Spleen (tissue), 7 donors: Measurements from ENCODE around the gene ALDH9A1.

Source experiments
- POLR2A ChIP-seq, 3 donors: fragments of 450-650 bp; IDR thresholded peaks; one replicate each; pipeline ENCODE4 v1.5.1; 2017; ENCODE audit warnings: antibody characterized with exemption in 3 of 3, mild to moderate bottlenecking in 1 of 3
- POLR2AphosphoS5 ChIP-seq, 3 donors: sonication (generic); formaldehyde crosslinking; IDR thresholded peaks; one replicate each; pipeline ENCODE4 v1.5.1; 2017; ENCODE audit warnings: antibody characterized with exemption in 3 of 3
- TF ChIP-seq, protein P1 (sequence below), 11 experiments: fragments of 200-600 bp in 7 of 11; fragments of 450-650 bp in 4 of 11; sonication (generic) in 4 of 11; IDR thresholded peaks in 8 of 11; conservative IDR thresholded peaks in 3 of 11; 1 replicate in 7 of 11; 2 replicates in 4 of 11; pipeline versions ENCODE4 v1.4.0 to v1.8.0; 2016 to 2021; ENCODE audit warnings: antibody characterized with exemption in 11 of 11, inconsistent platforms in 4 of 11, mild to moderate bottlenecking in 1 of 11
- donor health status: DM: no; HTN: no; CAD: no; lungs with moderate emphysema.
- donor health status: DM: no; HTN: no; CAD: no.
- donor health status: DM: no; HTN: no; CAD: no.

GRCh38 chr1:165633614-165634013 lies 64.7 kb downstream of the ALDH9A1 start:
- TF ChIP-seq, protein P1, sequence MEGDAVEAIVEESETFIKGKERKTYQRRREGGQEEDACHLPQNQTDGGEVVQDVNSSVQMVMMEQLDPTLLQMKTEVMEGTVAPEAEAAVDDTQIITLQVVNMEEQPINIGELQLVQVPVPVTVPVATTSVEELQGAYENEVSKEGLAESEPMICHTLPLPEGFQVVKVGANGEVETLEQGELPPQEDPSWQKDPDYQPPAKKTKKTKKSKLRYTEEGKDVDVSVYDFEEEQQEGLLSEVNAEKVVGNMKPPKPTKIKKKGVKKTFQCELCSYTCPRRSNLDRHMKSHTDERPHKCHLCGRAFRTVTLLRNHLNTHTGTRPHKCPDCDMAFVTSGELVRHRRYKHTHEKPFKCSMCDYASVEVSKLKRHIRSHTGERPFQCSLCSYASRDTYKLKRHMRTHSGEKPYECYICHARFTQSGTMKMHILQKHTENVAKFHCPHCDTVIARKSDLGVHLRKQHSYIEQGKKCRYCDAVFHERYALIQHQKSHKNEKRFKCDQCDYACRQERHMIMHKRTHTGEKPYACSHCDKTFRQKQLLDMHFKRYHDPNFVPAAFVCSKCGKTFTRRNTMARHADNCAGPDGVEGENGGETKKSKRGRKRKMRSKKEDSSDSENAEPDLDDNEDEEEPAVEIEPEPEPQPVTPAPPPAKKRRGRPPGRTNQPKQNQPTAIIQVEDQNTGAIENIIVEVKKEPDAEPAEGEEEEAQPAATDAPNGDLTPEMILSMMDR (IDR thresholded peaks at IDR 0.05 in 8 of 11, conservative IDR thresholded peaks at IDR 0.05 in 3 of 11) = no peak
- TF ChIP-seq POLR2AphosphoS5 (IDR thresholded peaks at IDR 0.05) (no peak), POLR2A (IDR thresholded peaks at IDR 0.05) (no peak)
